ENCODE measurements around the gene LDLRAD2. TPM values are rescaled to one million over a fixed set of nuclear protein-coding genes. Genes with fewer than 3 reads are reported as not detected.

LDLRAD2 gene
- total and polyA plus RNA-seq, 2 donors (not counting 1 experiment from before 2014, with no cell fraction given): not detected

GRCh38 chr1:21786640-21787039 is 25.4 kb upstream of the LDLRAD2 start:
- Histone ChIP-seq H3K4me2 (ENCODE audit: extremely low read depth, insufficient read depth, low read length) (no peak overlapping the region), H3K27me3 (ENCODE audit: control insufficient read depth, insufficient read depth, low read length) (no peaks in the 10 kb centered on the region), H3K9me3 (ENCODE audit: control insufficient read depth, insufficient read depth, low read depth, low read length) (no peaks in the 10 kb centered on the region), H3K4me1 (ENCODE audit: control insufficient read depth, extremely low read depth, insufficient read depth, low read length) (peaks cover 4% of the 10 kb centered on the region), H2AFZ (ENCODE audit: low read length) (no peak overlapping the region), H3K36me3 (ENCODE audit: control insufficient read depth, insufficient read depth, low read length) (no peaks in the 10 kb centered on the region), H3K79me2 (ENCODE audit: control insufficient read depth, insufficient read depth, low read length) (peaks cover 13% of the 10 kb centered on the region), H4K20me1 (ENCODE audit: control insufficient read depth, extremely low read depth, insufficient read depth, low read length) (no peaks in the 10 kb centered on the region), H3K9ac (ENCODE audit: insufficient read depth, low read length) (no peak overlapping the region), H3K4me3 (replicated peaks in 1 of 4; ENCODE audit: control extremely low read depth in 1 of 4, insufficient read depth in 1 of 4, low read depth in 3 of 4, low read length in 4 of 4) (no peak overlapping the region), H3K27ac (ENCODE audit: insufficient read depth, low read length) (no peak overlapping the region)
- DNase-seq (ENCODE audit: low read depth in 2 of 2): no peak
- TF ChIP-seq CTCF (conservative IDR thresholded peaks at IDR 0.05 in 1 of 2, IDR thresholded peaks at IDR 0.05 in 1 of 2; ENCODE audit: low read depth in 1 of 2, low read length in 2 of 2) (no peak), EZH2 (IDR thresholded peaks at IDR 0.05; ENCODE audit: low read length, missing control alignments) (no peak)

GRCh38 chr1:21793104-21793503 is 19.0 kb upstream of the LDLRAD2 start:
- Histone ChIP-seq H3K27me3 (ENCODE audit: control insufficient read depth, insufficient read depth, low read length) (no peaks in the 10 kb centered on the region), H4K20me1 (ENCODE audit: control insufficient read depth, extremely low read depth, insufficient read depth, low read length) (no peaks in the 10 kb centered on the region), H2AFZ (ENCODE audit: low read length) (no peak overlapping the region), H3K9ac (ENCODE audit: insufficient read depth, low read length) (no peak overlapping the region), H3K27ac (ENCODE audit: insufficient read depth, low read length) (no peak overlapping the region), H3K4me3 (replicated peaks in 1 of 4; ENCODE audit: control extremely low read depth in 1 of 4, insufficient read depth in 1 of 4, low read depth in 3 of 4, low read length in 4 of 4) (no peak overlapping the region), H3K4me1 (ENCODE audit: control insufficient read depth, extremely low read depth, insufficient read depth, low read length) (no peaks in the 10 kb centered on the region), H3K4me2 (ENCODE audit: extremely low read depth, insufficient read depth, low read length) (no peak overlapping the region), H3K36me3 (ENCODE audit: control insufficient read depth, insufficient read depth, low read length) (no peaks in the 10 kb centered on the region), H3K9me3 (ENCODE audit: control insufficient read depth, insufficient read depth, low read depth, low read length) (no peaks in the 10 kb centered on the region), H3K79me2 (ENCODE audit: control insufficient read depth, insufficient read depth, low read length) (no peaks in the 10 kb centered on the region)
- DNase-seq (ENCODE audit: low read depth in 2 of 2): no peak
- TF ChIP-seq EZH2 (IDR thresholded peaks at IDR 0.05; ENCODE audit: low read length, missing control alignments) (no peak), CTCF (conservative IDR thresholded peaks at IDR 0.05 in 1 of 2, IDR thresholded peaks at IDR 0.05 in 1 of 2; ENCODE audit: low read depth in 1 of 2, low read length in 2 of 2) (no peak)

- Histone ChIP-seq H3K9ac (ENCODE audit: insufficient read depth, low read length) (no peak overlapping the region), H2AFZ (ENCODE audit: low read length) (no peak overlapping the region)
- no peak for TF ChIP-seq CTCF (conservative IDR thresholded peaks at IDR 0.05 in 1 of 2, IDR thresholded peaks at IDR 0.05 in 1 of 2; ENCODE audit: low read depth in 1 of 2, low read length in 2 of 2)
- no peak for TF ChIP-seq EZH2 (IDR thresholded peaks at IDR 0.05; ENCODE audit: low read length, missing control alignments)
Observed at GRCh38 chr1:21794656-21795055, 17.4 kb upstream of the LDLRAD2 start.

More at GRCh38 chr1:21794656-21795055, 17.4 kb upstream of the LDLRAD2 start:
- no peak overlapping the region for H3K4me3 ChIP-seq (replicated peaks in 1 of 4; ENCODE audit: control extremely low read depth in 1 of 4, insufficient read depth in 1 of 4, low read depth in 3 of 4, low read length in 4 of 4)
- no peaks in the 10 kb centered on the region for H3K27me3 ChIP-seq (ENCODE audit: control insufficient read depth, insufficient read depth, low read length)
- no peaks in the 10 kb centered on the region for H3K79me2 ChIP-seq (ENCODE audit: control insufficient read depth, insufficient read depth, low read length)
- H3K9me3 ChIP-seq (ENCODE audit: control insufficient read depth, insufficient read depth, low read depth, low read length): no peaks in the 10 kb centered on the region
- no peaks in the 10 kb centered on the region for H3K4me1 ChIP-seq (ENCODE audit: control insufficient read depth, extremely low read depth, insufficient read depth, low read length)
- no peaks in the 10 kb centered on the region for H3K36me3 ChIP-seq (ENCODE audit: control insufficient read depth, insufficient read depth, low read length)
- H3K27ac ChIP-seq (ENCODE audit: insufficient read depth, low read length): no peak overlapping the region
- H4K20me1 ChIP-seq (ENCODE audit: control insufficient read depth, extremely low read depth, insufficient read depth, low read length): no peaks in the 10 kb centered on the region
- no peak overlapping the region for H3K4me2 ChIP-seq (ENCODE audit: extremely low read depth, insufficient read depth, low read length)
- no peak for DNase-seq (ENCODE audit: low read depth in 2 of 2)

Measured in fibroblast of lung (primary cell).